GM06990 (cell line): ENCODE results near the gene SAXO1.

Source experiments
- DNase-seq: peaks from one replicate; pipeline ENCODE4 v3.0.0-alpha.2; 2011; ENCODE audit not compliant: insufficient read length; ENCODE audit errors: extremely low read depth
- H3K27me3 ChIP-seq: replicated peaks from 2 replicates; pipeline ENCODE4 v1.6.0; 2011; ENCODE audit warnings: low read length; ENCODE audit not compliant: control insufficient read depth, insufficient read depth
- H3K36me3 ChIP-seq: 2 replicates; pipeline ENCODE4 v1.5.1; 2011; ENCODE audit warnings: low read length; ENCODE audit not compliant: control insufficient read depth, insufficient read depth
- H3K4me3 ChIP-seq: replicated peaks from 2 replicates; pipeline ENCODE4 v1.5.1; 2011; ENCODE audit warnings: low read depth, mild to moderate bottlenecking, control low read depth, low read length
- CTCF ChIP-seq: IDR thresholded peaks from 2 replicates; pipeline ENCODE4 v1.5.1; 2011; ENCODE audit warnings: low read length, control low read depth, mild to moderate bottlenecking, inconsistent platforms; ENCODE audit not compliant: insufficient read depth, poor library complexity, severe bottlenecking

The SAXO1 gene

GRCh38 chr9:18920141-18921084 lies 112.6 kb downstream of the SAXO1 start:
- H3K36me3 ChIP-seq = no peaks in the 10 kb centered on the region
- no peak for TF ChIP-seq CTCF
- H3K27me3 ChIP-seq = no peaks in the 10 kb centered on the region; the same call in 1 of the 2 replicates
- DNase-seq = no peak
- no peak overlapping the region for H3K4me3 ChIP-seq

DNA sequence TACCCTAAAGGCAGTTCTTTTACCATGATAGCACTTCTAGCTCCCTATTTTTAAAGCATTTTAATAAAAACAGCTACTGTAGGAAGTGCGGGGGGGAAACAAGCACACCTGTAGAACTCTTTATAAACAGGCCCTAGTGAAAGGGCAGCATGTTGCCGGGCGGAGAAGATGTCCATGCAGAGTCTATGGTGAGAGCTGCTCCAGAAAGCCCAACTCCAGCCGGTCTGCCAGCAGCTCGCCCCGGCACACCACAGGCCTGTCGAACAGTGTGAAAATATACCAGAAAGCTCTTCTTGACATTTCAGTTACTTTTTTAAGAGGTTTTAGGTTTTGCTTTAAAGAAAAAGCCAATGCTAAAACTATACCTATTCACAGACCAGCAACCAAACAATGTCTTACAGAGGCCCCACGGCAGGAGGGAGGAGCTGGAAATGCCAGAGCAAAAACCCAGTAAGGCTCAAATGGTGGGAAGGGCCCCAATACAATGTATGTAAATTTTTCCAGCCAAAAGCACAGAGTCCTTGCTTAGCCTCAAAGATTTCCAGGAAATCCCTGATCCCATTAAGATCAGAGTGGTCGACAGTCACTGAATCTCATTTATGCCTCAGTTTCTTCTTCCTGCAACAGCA lies 121.2 kb downstream of the SAXO1 start:
- DNase-seq = no peak
- TF ChIP-seq CTCF = no peak
- Histone ChIP-seq H3K27me3 (peaks cover 4% of the 10 kb centered on the region), H3K36me3 (no peaks in the 10 kb centered on the region), H3K4me3 (no peak overlapping the region)

DNA sequence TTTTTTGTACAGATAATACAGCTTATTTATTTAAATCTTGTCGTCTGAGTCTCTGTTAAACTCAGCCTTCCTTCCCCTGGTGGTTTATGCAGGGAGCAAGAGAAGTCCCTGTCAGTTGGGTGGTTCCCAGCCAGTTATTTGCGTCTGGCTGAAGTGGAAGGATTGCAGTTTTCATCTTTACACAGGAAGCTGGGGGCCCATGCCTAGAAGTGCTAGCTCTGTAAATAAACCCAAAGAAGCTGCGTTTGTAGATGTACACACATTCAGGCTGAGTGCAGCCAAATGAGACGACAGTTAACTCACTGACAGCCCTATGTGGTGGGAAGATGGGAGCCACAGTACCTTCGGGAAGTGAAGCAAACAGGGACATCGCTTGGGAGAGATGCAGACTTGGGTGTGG lies 122.1 kb downstream of the SAXO1 start:
- Histone ChIP-seq H3K27me3 (peaks cover 4% of the 10 kb centered on the region), H3K36me3 (no peaks in the 10 kb centered on the region), H3K4me3 (no peak overlapping the region)
- DNase-seq = no peak
- no peak for TF ChIP-seq CTCF

GRCh38 chr9:18910435-18910834 lies 122.6 kb downstream of the SAXO1 start:
- Histone ChIP-seq H3K27me3 (peaks cover 4% of the 10 kb centered on the region), H3K4me3 (no peak overlapping the region)

More at GRCh38 chr9:18910435-18910834, 122.6 kb downstream of the SAXO1 start:
- H3K36me3 ChIP-seq = no peaks in the 10 kb centered on the region
- DNase-seq = no peak
- TF ChIP-seq CTCF = no peak
